Kidney epithelial cell (primary cell): ENCODE data around the gene MYH9. TPM values are rescaled to one million over a fixed set of nuclear protein-coding genes. Genes with fewer than 3 reads are reported as not detected.
"Not testable (repeated sequence)": the region's sequence is repeated elsewhere in the genome, so short reads cannot be mapped to it uniquely, and the experiment has no call there.

Experiments used
- DNase-seq: peaks from one replicate; pipeline ENCODE4 v3.0.0-alpha.2; 2010; ENCODE audit warnings: low read depth
- H3K27me3 ChIP-seq: 2 replicates; pipeline ENCODE4 v1.6.0; 2011; ENCODE audit warnings: low read length; ENCODE audit not compliant: control insufficient read depth, insufficient read depth
- H3K36me3 ChIP-seq: 2 replicates; pipeline ENCODE4 v1.5.1; 2011; ENCODE audit warnings: low read length; ENCODE audit not compliant: control insufficient read depth, insufficient read depth
- H3K4me3 ChIP-seq: 2 replicates; pipeline ENCODE4 v1.5.1; 2011; ENCODE audit warnings: low read depth, mild to moderate bottlenecking, control low read depth, low read length
- CTCF ChIP-seq: IDR thresholded peaks from 2 replicates; pipeline ENCODE4 v1.5.1; 2011; ENCODE audit warnings: mild to moderate bottlenecking, moderate library complexity, low read length, control low read depth, inconsistent platforms; ENCODE audit not compliant: insufficient read depth, poor library complexity, severe bottlenecking
- total RNA-seq: library from RNA; depleted of rRNA; stranded (reverse); fragments of >200 nt; gene quantifications from 2 replicates; pipeline ENCODE4 v1.2.3, GENCODE V29; 2015

Gene MYH9
- total RNA-seq, 1 donor from 2014 or later = 1,580 TPM

- TF ChIP-seq CTCF = no peak
Observed at GRCh38 chr22:36280379-36280778, 107.4 kb downstream of the MYH9 start.

GRCh38 chr22:36279219-36279666 is 108.5 kb downstream of the MYH9 start:
- Histone ChIP-seq H3K27me3 (no peaks in the 10 kb centered on the region), H3K36me3 (peaks cover 6% of the 10 kb centered on the region), H3K4me3 (no peak overlapping the region)
- no peak for DNase-seq
- no peak for TF ChIP-seq CTCF

More at GRCh38 chr22:36280379-36280778, 107.4 kb downstream of the MYH9 start:
- no peaks in the 10 kb centered on the region for H3K27me3 ChIP-seq
- H3K4me3 ChIP-seq = no peak overlapping the region
- H3K36me3 ChIP-seq = peaks cover 10% of the 10 kb centered on the region
- DNase-seq = no peak

GRCh38 chr22:36277482-36278291 is 110.1 kb downstream of the MYH9 start:
- peaks cover 3% of the 10 kb centered on the region for H3K36me3 ChIP-seq
- peak; percentile 79 for TF ChIP-seq CTCF
- H3K4me3 ChIP-seq = no peak overlapping the region
- DNase-seq = no peak
- H3K27me3 ChIP-seq = no peaks in the 10 kb centered on the region

GRCh38 chr22:36274531-36274930 is 113.2 kb downstream of the MYH9 start:
- H3K36me3 ChIP-seq = no peaks in the 10 kb centered on the region
- no peak overlapping the region for H3K4me3 ChIP-seq
- H3K27me3 ChIP-seq = no peaks in the 10 kb centered on the region
- no peak for DNase-seq
- no peak for TF ChIP-seq CTCF

- H3K36me3 ChIP-seq, H3K4me3 ChIP-seq, DNase-seq, H3K27me3 ChIP-seq: not testable (repeated sequence)
Observed at GRCh38 chr22:36271951-36272350, 115.8 kb downstream of the MYH9 start.

- H3K4me3 ChIP-seq, H3K27me3 ChIP-seq, H3K36me3 ChIP-seq, DNase-seq: not testable (repeated sequence)
Observed at GRCh38 chr22:36271231-36271630, 116.5 kb downstream of the MYH9 start.
